HFFc6 (cell line): ENCODE measurements around the gene FAF1. TPM values are rescaled to one million over a fixed set of nuclear protein-coding genes. Genes with fewer than 3 reads are reported as not detected.
"Not testable (repeated sequence)": the region's sequence is repeated elsewhere in the genome, so short reads cannot be mapped to it uniquely, and the experiment has no call there.

ENCODE experiments used
- DNase-seq: peaks from one replicate; pipeline ENCODE4 v3.0.0-alpha.2; 2018
- H3K27ac Mint-ChIP-seq: 2 replicates; pipeline ENCODE4 v1.8.0; 2020; ENCODE audit warnings: mild to moderate bottlenecking, mixed read lengths
- H3K27me3 Mint-ChIP-seq: 2 replicates; pipeline ENCODE4 v1.8.0; 2021; ENCODE audit warnings: mild to moderate bottlenecking, moderate library complexity, mixed read lengths; ENCODE audit not compliant: insufficient read depth
- H3K36me3 Mint-ChIP-seq: 2 replicates; pipeline ENCODE4 v1.8.0; 2021; ENCODE audit warnings: low read depth, mixed read lengths
- H3K4me1 Mint-ChIP-seq: 2 replicates; pipeline ENCODE4 v1.8.0; 2020; ENCODE audit warnings: low read depth, mixed read lengths
- H3K4me3 Mint-ChIP-seq: 2 replicates; pipeline ENCODE4 v1.8.0; 2020; ENCODE audit warnings: mild to moderate bottlenecking, moderate library complexity, mixed read lengths
- H3K9me3 Mint-ChIP-seq: 2 replicates; pipeline ENCODE4 v1.8.0; 2020; ENCODE audit warnings: mild to moderate bottlenecking, mixed read lengths
- CTCF ChIP-seq: fragments of 200-600 bp; sonication (generic); IDR thresholded peaks from 2 replicates; pipeline ENCODE4 v1.5.0; 2021; ENCODE audit warnings: antibody characterized with exemption, mild to moderate bottlenecking
- total RNA-seq, 6 experiments: library from RNA; stranded (reverse); fragmentation: NEBNext Ultra II Directional; extraction: Animal tissue kit (Norgen Biotek cat#: 25700); gene quantifications; 2 replicates in 1 of 6; 3 replicates in 5 of 6; pipeline ENCODE4 v1.2.3, GENCODE V29; 2021

Gene FAF1
- total RNA-seq, 6 experiments from 2014 or later: 60.1 to 79.1 (median 67.8) TPM

DNA sequence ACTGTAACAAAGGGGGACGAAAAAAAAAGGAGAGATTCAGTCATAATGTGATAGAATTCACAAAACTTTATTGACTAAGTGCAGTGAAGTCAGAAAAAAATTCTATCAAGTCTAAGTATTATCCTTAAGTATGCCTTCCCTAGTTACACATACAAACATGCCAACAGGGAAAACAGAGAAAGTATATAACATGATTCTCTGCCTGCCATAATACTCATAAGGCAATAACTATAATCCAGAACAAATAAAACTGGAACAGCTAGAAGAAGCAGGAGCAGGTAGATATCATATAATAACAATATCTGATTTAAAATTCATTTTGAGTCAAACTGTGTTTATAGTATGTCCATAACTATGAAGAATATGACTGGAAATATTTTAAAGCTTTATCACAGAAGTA, 184.3 kb downstream of the FAF1 start:
- H3K36me3 Mint-ChIP-seq: no peaks in the 10 kb centered on the region
- H3K27ac Mint-ChIP-seq: no peak overlapping the region
- TF ChIP-seq CTCF: no peak
- H3K4me3 Mint-ChIP-seq: no peak overlapping the region
- DNase-seq: no peak
- no peaks in the 10 kb centered on the region for H3K27me3 Mint-ChIP-seq
- no peaks in the 10 kb centered on the region for H3K9me3 Mint-ChIP-seq
- no peaks in the 10 kb centered on the region for H3K4me1 Mint-ChIP-seq

- peak; percentile 54 for DNase-seq
- Mint-ChIP-seq H3K9me3 (no peaks in the 10 kb centered on the region), H3K27ac (no peak overlapping the region), H3K36me3 (no peaks in the 10 kb centered on the region), H3K4me3 (no peak overlapping the region), H3K4me1 (no peaks in the 10 kb centered on the region), H3K27me3 (no peaks in the 10 kb centered on the region)
- peak; percentile 90 for TF ChIP-seq CTCF
Measured at GRCh38 chr1:50774759-50775351, 185.2 kb downstream of the FAF1 start.

DNA sequence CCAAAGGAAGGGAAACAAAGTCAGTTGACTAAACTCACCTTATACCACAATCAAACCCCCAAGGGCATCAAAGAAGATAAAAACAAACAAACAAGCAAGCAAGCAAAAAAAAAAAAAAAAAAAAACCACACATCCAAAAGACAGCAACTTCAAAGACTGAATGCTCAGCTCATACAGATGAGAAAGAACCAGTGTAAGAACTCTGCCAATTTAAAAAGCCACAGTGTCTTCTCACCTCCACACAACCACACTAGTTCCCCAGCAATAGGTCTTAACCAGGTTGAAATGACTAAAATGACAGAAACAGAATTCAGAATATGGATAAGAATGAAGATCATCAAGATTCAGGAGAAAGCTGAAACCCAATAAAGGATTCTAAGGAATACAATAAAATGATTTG, 193.4 kb downstream of the FAF1 start:
- no peaks in the 10 kb centered on the region for H3K27me3 Mint-ChIP-seq
- no peak for TF ChIP-seq CTCF
- no peak overlapping the region for H3K27ac Mint-ChIP-seq
- no peak for DNase-seq
- H3K4me3 Mint-ChIP-seq: no peak overlapping the region
- peaks cover 24% of the 10 kb centered on the region for H3K4me1 Mint-ChIP-seq
- peaks cover 6% of the 10 kb centered on the region for H3K36me3 Mint-ChIP-seq
- H3K9me3 Mint-ChIP-seq: no peaks in the 10 kb centered on the region

DNA sequence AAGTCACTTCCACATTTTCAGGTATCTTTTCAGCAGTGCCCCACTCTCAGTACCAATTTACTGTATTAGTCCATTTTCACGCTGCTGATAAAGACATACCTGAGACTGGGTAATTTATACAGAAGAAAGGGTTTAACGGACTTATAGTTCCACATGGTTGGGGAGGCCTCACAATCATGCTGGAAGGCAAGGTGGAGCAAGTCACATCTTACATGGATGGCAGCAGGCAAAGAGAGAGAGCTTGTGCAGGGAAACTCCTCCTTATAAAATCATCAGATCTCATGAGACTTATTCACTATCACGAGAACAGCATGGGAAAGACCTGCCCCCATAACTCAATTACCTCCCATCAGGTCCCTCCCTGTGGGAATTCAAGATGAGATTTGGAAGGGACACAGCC, 203.5 kb downstream of the FAF1 start:
- not testable (repeated sequence) for H3K9me3 Mint-ChIP-seq, H3K27ac Mint-ChIP-seq, H3K27me3 Mint-ChIP-seq, H3K4me1 Mint-ChIP-seq, DNase-seq, H3K4me3 Mint-ChIP-seq
- H3K36me3 Mint-ChIP-seq: peaks cover 38% of the 10 kb centered on the region

- not testable (repeated sequence) for H3K4me3 Mint-ChIP-seq, H3K4me1 Mint-ChIP-seq, H3K27me3 Mint-ChIP-seq, H3K27ac Mint-ChIP-seq, DNase-seq, H3K9me3 Mint-ChIP-seq
- peaks cover 30% of the 10 kb centered on the region for H3K36me3 Mint-ChIP-seq
Measured at GRCh38 chr1:50754764-50755163, 205.3 kb downstream of the FAF1 start.

DNA sequence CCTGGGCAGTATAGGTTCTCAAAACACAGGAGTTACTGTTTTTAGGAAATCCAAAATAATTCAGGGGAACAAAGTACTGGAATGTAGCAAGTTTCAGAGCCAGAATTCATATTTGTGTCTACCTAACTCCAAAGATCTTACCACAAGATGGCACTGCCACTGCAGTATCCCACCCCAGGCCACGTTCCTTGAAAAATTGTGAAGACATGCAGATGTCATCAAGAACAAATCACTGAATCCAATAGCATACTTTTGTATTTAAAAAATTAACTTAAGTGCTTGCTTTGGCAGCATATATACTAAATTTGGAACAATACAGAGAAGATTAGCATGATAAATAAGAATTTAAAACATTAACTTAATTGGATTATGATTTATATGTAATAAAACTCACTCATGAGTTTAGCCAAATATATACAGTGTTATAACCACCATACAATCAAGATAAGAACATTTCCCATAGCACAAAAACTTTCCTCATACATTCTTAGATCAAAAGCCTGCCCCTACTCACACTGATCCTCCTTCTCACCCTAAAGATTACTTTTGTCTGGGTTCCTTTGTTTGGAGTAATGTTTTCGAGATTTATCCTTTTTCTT, 209.9 kb downstream of the FAF1 start:
- Mint-ChIP-seq H3K27ac (no peak overlapping the region), H3K9me3 (no peaks in the 10 kb centered on the region), H3K36me3 (peaks cover 3% of the 10 kb centered on the region; the same call in 1 of the 2 replicates), H3K4me3 (no peak overlapping the region), H3K4me1 (no peaks in the 10 kb centered on the region), H3K27me3 (no peaks in the 10 kb centered on the region; the same call in 1 of the 2 replicates)
- DNase-seq: peak; percentile 30
- TF ChIP-seq CTCF: peak; percentile 82
